Hepatocyte (in vitro differentiated cells): Measurements from ENCODE around the gene RARRES2. TPM values are rescaled to one million over a fixed set of nuclear protein-coding genes. Genes with fewer than 3 reads are reported as not detected.
"Not testable (repeated sequence)": the region's sequence is repeated elsewhere in the genome, so short reads cannot be mapped to it uniquely, and the experiment has no call there.

ENCODE experiments used
- DNase-seq: peaks from one replicate; pipeline ENCODE4 v3.0.0-alpha.2; 2016; ENCODE audit warnings: low spot score
- H2AFZ ChIP-seq: fragments of 200-600 bp; sonication (generic); 2 replicates; pipeline ENCODE4 v1.6.0; 2016; ENCODE audit warnings: antibody characterized with exemption, mild to moderate bottlenecking
- H3K27ac ChIP-seq: fragments of 200-600 bp; sonication (generic); 2 replicates; pipeline ENCODE4 v1.5.1; 2016; ENCODE audit warnings: mild to moderate bottlenecking
- H3K27me3 ChIP-seq: fragments of 200-600 bp; sonication (generic); 2 replicates; pipeline ENCODE4 v1.6.1; 2016
- H3K36me3 ChIP-seq: fragments of 200-600 bp; sonication (generic); replicated peaks from 2 replicates; pipeline ENCODE4 v1.5.1; 2016; ENCODE audit warnings: low read depth; ENCODE audit not compliant: insufficient read depth
- H3K4me1 ChIP-seq: fragments of 200-600 bp; sonication (generic); 2 replicates; pipeline ENCODE4 v1.5.1; 2016; ENCODE audit warnings: mild to moderate bottlenecking, moderate library complexity; ENCODE audit not compliant: insufficient read depth
- H3K4me2 ChIP-seq: fragments of 200-600 bp; sonication (generic); 2 replicates; pipeline ENCODE4 v1.6.0; 2016
- H3K4me3 ChIP-seq: fragments of 200-600 bp; sonication (generic); 2 replicates; pipeline ENCODE4 v1.5.1; 2016; ENCODE audit warnings: mild to moderate bottlenecking
- H3K79me2 ChIP-seq: fragments of 200-600 bp; sonication (generic); 2 replicates; pipeline ENCODE4 v1.6.0; 2017; ENCODE audit warnings: mild to moderate bottlenecking
- H3K9me2 ChIP-seq: fragments of 200-600 bp; sonication (generic); replicated peaks from 2 replicates; pipeline ENCODE4 v1.6.0; 2017; ENCODE audit warnings: mild to moderate bottlenecking; ENCODE audit not compliant: insufficient read depth
- H3K9me3 ChIP-seq: fragments of 200-600 bp; sonication (generic); 2 replicates; pipeline ENCODE4 v1.5.1; 2016; ENCODE audit warnings: low read depth, mild to moderate bottlenecking
- H4K20me1 ChIP-seq: fragments of 200-600 bp; sonication (generic); 2 replicates; pipeline ENCODE4 v1.6.0; 2016; ENCODE audit warnings: mild to moderate bottlenecking; ENCODE audit not compliant: insufficient read depth, poor library complexity, severe bottlenecking
- CTCF ChIP-seq: fragments of 200-600 bp; sonication (generic); IDR thresholded peaks from 2 replicates; pipeline ENCODE4 v1.5.1; 2016; ENCODE audit warnings: antibody characterized with exemption, mild to moderate bottlenecking; ENCODE audit not compliant: poor library complexity
- EZH2 ChIP-seq: fragments of 200-600 bp; sonication (generic); IDR thresholded peaks from 2 replicates; pipeline ENCODE4 v1.6.1; 2016; ENCODE audit warnings: antibody characterized with exemption, mild to moderate bottlenecking, borderline replicate concordance
- EZH2phosphoT487 ChIP-seq: fragments of 200-600 bp; sonication (generic); IDR thresholded peaks from one replicate; pipeline ENCODE4 v1.6.1; 2018; ENCODE audit warnings: antibody characterized with exemption, mild to moderate bottlenecking, low read depth, moderate library complexity; ENCODE audit not compliant: unreplicated experiment, severe bottlenecking
- WGBS: methylation state at CpG from one replicate; pipeline ENCODE4 v1.1.6; 2016; ENCODE audit warnings: low lambda C conversion rate; ENCODE audit errors: missing lambda C conversion rate; 5-methylcytosine and 5-hydroxymethylcytosine counted together
- polyA plus RNA-seq: library from polyadenylated mRNA; unstranded; fragments of >200 nt; fragmentation: Nextera tagmentation; extraction: Ambion mirVana; gene quantifications from 2 replicates; pipeline ENCODE4 v1.2.1, GENCODE V29; 2016
- total RNA-seq: library from RNA; depleted of rRNA; stranded (reverse); fragments of >200 nt; gene quantifications from 2 replicates; pipeline ENCODE4 v1.2.3, GENCODE V29; 2014

Gene RARRES2
- total and polyA plus RNA-seq, 2 experiments from 2014 or later: 104 to 187 TPM

- 82% methylated on average over 9 of the region's 9 CpGs for WGBS
- Histone ChIP-seq H3K9me2 (no peaks in the 10 kb centered on the region), H3K4me2 (no peak overlapping the region), H3K4me1 (no peaks in the 10 kb centered on the region), H3K27ac (no peak overlapping the region), H4K20me1 (no peaks in the 10 kb centered on the region), H3K4me3 (no peak overlapping the region), H3K9me3 (no peaks in the 10 kb centered on the region), H3K36me3 (no peaks in the 10 kb centered on the region), H3K79me2 (no peaks in the 10 kb centered on the region), H3K27me3 (no peaks in the 10 kb centered on the region), H2AFZ (no peak overlapping the region)
- DNase-seq: no peak
- no peak for TF ChIP-seq CTCF
- TF ChIP-seq EZH2: no peak
- TF ChIP-seq EZH2phosphoT487: no peak
Measured at GRCh38 chr7:150307904-150308303, 33.5 kb downstream of the RARRES2 start.

- no peaks in the 10 kb centered on the region for H3K79me2 ChIP-seq
- H3K9me2 ChIP-seq: no peaks in the 10 kb centered on the region
- no peaks in the 10 kb centered on the region for H4K20me1 ChIP-seq
- DNase-seq: no peak
- no peak overlapping the region for H2AFZ ChIP-seq
- no peak overlapping the region for H3K4me3 ChIP-seq
- H3K36me3 ChIP-seq: no peaks in the 10 kb centered on the region
- H3K27ac ChIP-seq: no peak overlapping the region
- H3K4me1 ChIP-seq: no peaks in the 10 kb centered on the region
- TF ChIP-seq EZH2phosphoT487 (no peak), CTCF (no peak), EZH2 (no peak)
- no peak overlapping the region for H3K4me2 ChIP-seq
- no peaks in the 10 kb centered on the region for H3K9me3 ChIP-seq
- 90% methylated on average over 3 of the region's 3 CpGs for WGBS
- no peaks in the 10 kb centered on the region for H3K27me3 ChIP-seq
Measured at GRCh38 chr7:150307129-150307528, 34.3 kb downstream of the RARRES2 start.

- H3K4me2 ChIP-seq, DNase-seq, H3K4me3 ChIP-seq, H3K27ac ChIP-seq, H3K79me2 ChIP-seq, H2AFZ ChIP-seq, H4K20me1 ChIP-seq, H3K9me3 ChIP-seq, H3K4me1 ChIP-seq, H3K9me2 ChIP-seq, H3K27me3 ChIP-seq, H3K36me3 ChIP-seq: not testable (repeated sequence)
- 88% methylated on average over 5 of the region's 5 CpGs for WGBS
Measured at GRCh38 chr7:150306377-150306776, 35.1 kb downstream of the RARRES2 start.

GRCh38 chr7:150305903-150306284 lies 35.5 kb downstream of the RARRES2 start:
- not testable (repeated sequence) for H3K27me3 ChIP-seq, H3K9me2 ChIP-seq, H3K9me3 ChIP-seq, H3K4me2 ChIP-seq, H3K36me3 ChIP-seq, H2AFZ ChIP-seq, H3K79me2 ChIP-seq, H3K27ac ChIP-seq, H3K4me3 ChIP-seq, H4K20me1 ChIP-seq, H3K4me1 ChIP-seq, DNase-seq
- 65% methylated on average over 2 of the region's 2 CpGs for WGBS

- H3K27ac ChIP-seq, H3K9me2 ChIP-seq, H2AFZ ChIP-seq, H4K20me1 ChIP-seq, H3K9me3 ChIP-seq, H3K4me1 ChIP-seq, DNase-seq, H3K36me3 ChIP-seq, H3K4me3 ChIP-seq, H3K79me2 ChIP-seq, H3K4me2 ChIP-seq, H3K27me3 ChIP-seq: not testable (repeated sequence)
- 83% methylated on average over 11 of the region's 11 CpGs for WGBS
Measured at GRCh38 chr7:150305259-150305902, 36.0 kb downstream of the RARRES2 start.

GRCh38 chr7:150304499-150305258 lies 36.8 kb downstream of the RARRES2 start:
- H3K4me3 ChIP-seq, H3K79me2 ChIP-seq, H3K4me1 ChIP-seq, H3K9me3 ChIP-seq, H3K36me3 ChIP-seq, H3K27ac ChIP-seq, H3K9me2 ChIP-seq, H3K4me2 ChIP-seq, H3K27me3 ChIP-seq, H4K20me1 ChIP-seq, H2AFZ ChIP-seq, DNase-seq: not testable (repeated sequence)
- WGBS: 71% methylated on average over 6 of the region's 8 CpGs

GRCh38 chr7:150302908-150303310 lies 38.5 kb downstream of the RARRES2 start:
- not testable (repeated sequence) for H3K27ac ChIP-seq, H3K4me3 ChIP-seq, H4K20me1 ChIP-seq, H2AFZ ChIP-seq, H3K4me1 ChIP-seq, H3K4me2 ChIP-seq, H3K9me2 ChIP-seq, H3K36me3 ChIP-seq, DNase-seq, H3K79me2 ChIP-seq, H3K9me3 ChIP-seq, H3K27me3 ChIP-seq
- 95% methylated on average over 1 of the region's 1 CpG for WGBS
